GM11168 (cell line): ENCODE results near the gene STX10.

ENCODE experiments used
- in situ Hi-C: fragments of 300-500 bp; cut with MboI; formaldehyde crosslinking; loops from one replicate; pipeline ENCODE4 v1.12.0; 2022; ENCODE audit warnings: low sequenced_read_pairs; ENCODE audit not compliant: unreplicated experiment

STX10 gene

DNA sequence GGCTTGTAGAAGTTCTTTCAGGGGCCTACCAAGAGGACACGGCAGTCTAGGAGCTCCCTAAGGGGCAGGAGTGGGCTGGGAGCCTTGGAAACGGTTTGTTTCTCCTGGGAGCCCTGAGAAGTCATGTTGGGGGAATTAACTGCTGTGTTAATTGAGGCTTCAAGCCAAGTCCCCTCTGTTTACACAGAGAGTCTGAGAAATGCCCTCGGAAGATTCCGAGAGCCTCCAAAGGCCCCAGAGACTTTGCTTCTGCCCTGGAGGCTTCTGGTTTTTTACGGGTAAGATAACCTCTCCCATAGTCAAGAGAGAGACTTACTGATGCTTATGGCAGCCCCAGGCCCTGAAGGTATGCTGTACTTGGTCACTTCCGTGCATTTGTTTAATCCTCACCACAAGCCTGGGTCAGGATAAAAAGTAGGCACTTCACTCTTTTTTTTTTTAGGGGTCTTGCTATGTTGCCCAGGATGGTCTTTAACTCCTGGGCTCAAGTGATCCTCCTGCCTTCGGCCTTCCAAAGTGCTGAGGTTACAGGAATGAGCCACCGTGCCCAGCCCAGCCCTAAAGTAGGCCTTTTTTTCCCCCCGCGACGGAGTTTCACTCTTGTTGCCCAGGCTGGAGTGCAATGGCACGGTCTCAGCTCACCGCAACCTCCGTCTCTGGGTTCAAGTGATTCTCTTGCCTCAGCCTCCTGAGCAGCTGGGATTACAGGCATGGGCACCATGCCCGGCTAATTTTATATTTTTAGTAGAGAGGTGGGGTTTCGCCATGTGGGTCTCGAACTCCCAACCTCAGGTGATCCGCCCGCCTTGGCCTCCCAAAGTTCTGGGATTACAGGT is 15.2 kb upstream of the STX10 start:
- in situ Hi-C loops, result no loop called here

DNA sequence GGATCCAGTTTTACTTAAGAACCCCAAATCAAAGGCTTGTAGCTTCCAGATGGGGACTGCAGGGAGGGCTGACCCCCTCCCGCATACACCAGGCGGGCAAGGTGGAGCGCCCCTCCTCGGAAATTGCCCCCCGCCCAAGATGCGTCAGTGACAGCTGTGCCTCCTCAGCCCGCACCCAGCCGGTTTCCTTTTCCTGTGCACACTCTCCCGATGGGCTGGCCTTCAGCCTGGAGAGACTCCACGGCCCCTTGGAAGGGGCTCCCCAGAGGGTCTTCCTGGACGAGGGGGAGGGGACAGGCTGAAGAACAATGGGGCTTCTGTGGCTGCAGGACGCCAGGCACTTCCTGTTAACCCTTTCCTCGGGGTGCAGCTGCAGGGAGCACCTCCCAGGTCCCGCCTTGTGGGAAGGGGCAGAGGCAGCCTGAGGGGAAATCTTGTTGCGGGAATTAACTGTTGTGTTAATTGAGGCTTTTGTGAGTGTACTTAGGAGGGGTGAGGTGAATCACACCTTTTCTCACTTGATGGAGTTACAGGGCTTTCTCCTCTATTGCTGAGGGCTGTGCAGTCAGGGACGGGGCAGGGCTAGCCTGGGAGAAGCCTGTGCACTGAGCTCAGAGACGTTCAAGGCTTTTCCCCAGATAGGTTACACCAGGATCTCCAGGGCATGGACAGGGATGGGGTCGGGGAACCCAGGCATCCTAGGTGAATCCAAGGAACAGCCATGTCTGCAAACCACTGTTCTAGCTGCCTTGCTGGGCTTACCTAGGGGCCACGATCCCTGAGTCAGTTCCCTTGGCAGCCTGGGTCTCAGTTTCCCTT is 14.4 kb upstream of the STX10 start:
- in situ Hi-C loops, result no loop called here

DNA sequence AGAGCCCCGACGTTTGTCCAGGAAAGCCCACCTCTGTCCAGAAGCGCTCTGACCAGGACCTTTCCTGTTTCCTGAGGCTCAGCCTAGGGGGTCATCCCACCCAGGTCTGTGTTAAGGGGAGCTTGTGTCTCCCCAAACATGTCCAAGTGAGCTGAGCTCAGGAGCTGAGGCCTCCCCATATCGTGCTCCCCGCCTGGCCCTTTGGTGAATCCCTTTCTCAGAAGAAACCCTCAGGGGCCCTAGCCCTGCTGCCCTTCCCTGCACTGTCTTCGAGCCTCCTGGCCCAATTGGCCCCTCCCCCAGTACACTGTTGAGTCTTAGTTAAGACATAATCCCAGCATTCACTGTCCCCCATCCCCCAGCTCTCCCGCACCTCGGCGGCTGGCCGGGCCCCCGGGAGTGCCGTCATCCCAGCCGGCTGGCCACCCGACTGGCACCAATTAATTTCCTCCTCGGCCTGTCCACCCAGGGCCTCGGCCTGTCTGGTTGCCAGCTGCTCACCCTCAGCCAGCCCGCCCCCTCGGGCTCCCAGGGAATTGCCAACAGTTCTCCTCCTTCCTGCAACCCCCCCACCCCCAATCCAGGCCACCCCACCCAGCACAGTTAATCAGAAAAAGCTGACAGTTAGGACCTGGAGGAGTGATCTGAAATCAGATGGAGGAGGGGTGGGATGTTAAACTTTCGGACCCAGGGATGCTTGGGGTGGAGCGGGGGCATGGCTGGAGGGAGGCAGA is 13.6 kb upstream of the STX10 start:
- in situ Hi-C loops, result no loop called here

DNA sequence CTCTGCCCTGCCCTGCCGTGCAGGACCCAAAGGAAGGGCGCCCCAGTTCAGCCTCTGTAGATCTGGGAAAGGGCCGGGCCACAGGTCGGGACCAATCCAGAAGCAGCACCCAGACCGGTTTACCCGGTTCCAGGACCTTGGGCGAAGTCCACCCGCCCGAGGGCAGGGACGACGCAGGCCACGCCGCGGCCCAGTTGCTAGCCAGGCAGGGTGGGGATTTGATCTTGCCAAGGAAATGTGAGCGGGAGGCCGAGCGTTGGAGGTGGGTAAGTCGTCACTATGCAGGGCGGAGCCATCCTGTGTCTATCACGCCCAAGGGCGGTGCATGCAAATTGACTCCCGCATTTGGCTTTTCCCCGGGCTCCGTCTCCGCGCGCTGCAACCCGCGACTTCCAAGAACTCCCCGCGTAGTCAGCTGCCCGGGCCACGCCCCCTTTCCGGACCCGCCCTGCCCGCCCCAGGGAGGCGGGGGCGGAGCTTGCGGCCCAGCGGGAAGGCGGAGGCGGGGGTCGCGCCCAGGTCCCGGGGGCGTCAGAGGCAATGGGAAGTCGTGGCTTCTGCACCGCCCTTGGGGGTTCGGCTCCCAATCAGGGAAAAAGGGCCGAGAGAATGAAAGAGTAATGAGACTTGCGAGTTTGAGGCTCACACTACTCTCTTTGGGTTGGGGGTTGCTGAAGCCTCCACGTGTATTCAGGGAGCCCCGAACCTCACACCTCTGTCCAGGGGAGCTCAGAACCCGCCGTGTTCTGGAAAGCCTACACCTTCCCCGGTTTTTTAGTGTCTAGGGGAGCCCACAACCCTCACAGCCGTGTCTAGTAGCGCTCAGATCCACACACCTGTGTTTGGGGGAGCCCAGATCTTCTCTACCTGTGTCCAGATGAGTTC is 12.8 kb upstream of the STX10 start:
- in situ Hi-C loops, result no loop called here

DNA sequence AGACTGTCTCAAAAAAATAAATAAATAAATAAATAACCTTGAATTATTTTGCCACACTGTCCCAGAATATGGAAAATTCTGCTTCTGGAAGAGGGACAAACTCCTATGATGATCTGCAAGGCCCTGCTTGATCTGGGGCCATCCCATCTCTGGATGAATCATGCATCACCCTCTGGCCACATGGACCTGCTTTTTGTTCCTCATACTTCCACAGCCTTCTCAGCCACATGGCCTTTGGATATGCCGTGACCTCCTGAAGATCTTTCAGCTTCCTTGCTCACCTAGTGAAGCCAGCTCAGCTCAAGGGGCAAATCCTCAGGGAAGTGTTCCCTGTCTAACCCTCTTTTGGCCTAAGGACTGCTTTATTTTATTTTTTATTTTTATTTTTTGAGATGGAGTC is 10.4 kb upstream of the STX10 start:
- in situ Hi-C loops, result no loop called here

DNA sequence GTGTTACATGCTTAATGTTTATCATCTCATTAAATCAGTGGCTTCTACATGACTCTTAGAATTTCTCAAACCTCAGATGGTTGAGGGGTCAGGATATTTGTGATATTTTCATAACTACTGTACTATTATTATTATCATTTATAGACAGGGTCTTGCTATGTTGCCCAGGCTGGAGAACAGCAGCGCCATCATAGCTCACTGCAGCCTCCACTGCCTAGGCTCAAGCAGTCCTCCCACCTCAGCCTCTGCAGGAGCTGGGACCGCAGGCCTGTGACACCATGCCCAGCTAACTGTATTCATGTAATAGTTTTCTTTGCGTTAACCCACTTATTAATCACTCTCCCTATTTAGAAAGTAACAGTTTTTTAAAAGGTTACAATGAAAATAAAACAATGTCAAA is 9.5 kb upstream of the STX10 start:
- in situ Hi-C loops, result no loop called here

DNA sequence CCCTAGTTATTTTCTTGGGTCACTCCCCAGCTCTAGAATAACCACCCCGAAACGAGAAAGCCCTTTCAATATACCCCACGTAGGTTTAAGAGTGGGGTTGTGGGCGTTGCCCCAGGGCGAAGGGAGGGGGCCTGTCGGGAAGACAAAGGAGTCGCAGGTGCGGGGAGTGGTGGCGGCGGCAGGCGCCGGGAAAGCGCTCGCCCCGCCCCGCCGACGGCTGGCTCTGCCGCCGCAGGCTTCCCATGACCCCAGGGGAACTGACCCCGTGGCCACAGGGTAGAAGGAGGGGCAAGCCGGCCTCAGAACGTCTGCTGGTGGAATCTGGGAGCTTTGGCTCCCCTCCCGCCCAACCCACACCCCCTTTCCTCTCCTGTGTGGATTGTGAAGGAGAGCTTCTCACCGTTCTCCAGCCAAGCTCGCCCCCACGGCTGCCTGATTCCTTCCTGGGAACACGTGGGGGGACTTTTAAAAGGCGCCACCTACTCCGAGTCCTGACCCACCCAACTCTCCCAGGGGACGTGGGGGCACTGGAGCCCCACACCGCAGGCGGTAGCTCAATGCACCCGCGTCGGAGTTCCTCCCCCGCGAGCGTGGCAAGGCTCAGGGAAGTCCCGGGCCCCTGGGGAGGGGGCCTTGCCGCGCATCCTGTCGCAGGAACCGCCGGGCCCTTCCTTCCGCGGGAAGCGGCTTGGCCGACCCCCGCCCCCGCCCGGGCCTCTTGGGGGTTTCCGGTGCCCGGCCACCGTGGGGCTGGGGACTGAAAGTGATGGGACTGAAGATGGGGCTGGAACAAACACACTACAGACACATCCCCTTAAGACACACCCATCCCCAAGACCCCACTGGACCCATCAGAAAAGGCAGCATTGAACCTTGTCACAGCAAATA is 5.5 kb upstream of the STX10 start:
- in situ Hi-C loops, result no loop called here

DNA sequence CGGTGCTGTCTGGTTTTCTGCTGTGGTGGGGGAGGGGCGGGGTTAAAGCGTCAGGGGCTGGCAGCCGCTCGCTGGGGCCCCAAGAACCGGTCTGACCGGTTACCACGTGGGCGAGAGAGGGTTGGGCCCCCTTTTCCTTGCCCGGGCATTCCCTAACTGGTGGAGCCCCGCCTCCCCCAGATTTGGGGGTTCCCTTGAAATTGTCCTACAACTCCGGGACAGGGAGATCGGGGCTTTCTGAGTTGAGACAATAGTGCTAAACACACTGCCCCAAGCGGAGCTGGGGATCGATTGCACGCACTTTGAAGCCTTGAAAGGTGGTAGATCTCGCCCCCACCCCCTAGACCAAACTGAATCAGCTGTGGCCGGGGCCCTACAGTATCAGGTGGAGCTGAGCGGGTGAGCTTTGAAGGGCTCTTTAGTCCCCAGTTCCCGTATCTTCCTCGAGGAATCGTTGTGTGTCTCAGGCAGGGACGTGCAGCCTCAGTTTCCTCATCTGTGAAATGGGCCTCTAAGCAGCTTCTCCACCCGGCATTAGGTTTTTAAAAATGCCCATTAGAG is 4.8 kb upstream of the STX10 start:
- in situ Hi-C loops, result no loop called here

DNA sequence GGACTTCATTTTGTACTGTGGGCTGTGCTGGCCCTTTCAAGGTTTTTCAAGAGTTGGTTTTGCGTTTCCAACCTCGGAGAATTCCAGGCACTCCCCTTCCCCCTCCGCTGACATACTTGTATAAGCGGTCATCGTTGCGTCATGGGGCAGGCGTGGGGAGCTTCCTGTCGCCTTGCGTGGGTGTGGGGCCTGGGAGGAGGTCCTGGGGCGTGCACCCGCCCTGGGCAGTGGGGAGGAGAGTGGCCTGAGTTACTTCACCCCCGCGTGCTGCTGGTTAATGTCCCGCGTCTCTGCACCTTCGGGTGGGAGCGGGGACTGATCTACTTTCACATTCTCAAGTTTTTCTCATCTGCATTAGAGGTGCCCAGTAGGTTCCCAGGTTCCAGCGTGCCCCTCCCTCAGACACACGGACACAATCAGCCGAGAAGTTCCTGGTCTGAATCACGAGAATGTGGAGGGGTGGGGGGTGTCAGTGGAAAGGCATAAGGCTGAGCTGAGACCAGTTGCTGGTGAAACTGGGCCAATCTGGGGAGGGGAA is 4.1 kb upstream of the STX10 start:
- in situ Hi-C loops, result no loop called here

DNA sequence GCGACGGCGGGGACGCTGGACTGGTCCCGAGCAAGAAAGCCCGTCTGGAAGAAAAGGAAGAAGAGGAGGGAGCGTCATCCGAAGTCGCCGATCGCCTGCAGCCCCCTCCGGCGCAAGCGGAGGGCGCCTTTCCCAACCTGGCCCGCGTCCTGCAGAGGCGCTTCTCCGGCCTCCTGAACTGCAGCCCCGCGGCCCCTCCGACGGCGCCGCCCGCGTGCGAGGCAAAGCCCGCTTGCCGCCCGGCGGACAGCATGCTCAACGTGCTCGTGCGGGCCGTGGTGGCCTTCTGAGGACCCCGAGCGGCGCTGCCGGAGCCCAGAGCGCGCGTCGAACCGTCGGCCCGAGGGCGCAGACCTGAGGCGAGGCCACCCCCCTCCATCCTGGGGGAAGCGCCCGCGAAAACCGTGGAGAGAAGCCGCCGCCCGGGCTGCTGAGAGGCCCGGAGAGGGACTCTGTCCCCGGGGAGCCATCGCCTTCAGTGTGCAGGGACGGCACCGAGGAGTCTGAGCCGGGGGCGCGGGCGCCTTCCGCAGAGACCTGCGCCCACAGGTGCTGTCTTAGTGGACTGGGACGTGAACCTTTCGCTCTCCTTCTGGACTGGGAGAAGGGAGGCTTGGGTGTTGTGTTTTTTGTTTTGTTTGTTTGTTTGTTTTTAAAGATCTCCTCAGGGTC is 3.5 kb upstream of the STX10 start:
- in situ Hi-C loops, result no loop called here

DNA sequence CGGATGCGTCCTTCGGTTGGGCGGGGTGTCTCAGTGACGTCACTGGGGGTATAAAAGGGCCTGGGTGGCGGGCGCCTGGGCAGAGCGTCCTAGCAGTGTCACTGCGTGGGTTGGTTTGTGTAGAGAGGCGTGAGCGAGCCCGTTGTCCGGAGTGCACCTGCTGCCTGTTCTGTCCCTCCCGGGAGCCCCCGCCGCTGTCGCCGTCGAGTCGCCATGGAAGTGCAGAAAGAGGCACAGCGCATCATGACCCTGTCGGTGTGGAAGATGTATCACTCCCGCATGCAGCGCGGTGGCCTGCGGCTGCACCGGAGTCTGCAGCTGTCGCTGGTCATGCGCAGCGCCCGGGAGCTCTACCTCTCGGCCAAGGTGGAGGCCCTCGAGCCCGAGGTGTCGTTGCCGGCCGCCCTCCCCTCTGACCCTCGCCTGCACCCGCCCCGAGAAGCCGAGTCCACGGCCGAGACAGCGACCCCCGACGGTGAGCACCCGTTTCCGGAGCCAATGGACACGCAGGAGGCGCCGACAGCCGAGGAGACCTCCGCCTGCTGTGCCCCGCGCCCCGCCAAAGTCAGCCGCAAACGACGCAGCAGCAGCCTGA is 2.9 kb upstream of the STX10 start:
- in situ Hi-C loops, result no loop called here

DNA sequence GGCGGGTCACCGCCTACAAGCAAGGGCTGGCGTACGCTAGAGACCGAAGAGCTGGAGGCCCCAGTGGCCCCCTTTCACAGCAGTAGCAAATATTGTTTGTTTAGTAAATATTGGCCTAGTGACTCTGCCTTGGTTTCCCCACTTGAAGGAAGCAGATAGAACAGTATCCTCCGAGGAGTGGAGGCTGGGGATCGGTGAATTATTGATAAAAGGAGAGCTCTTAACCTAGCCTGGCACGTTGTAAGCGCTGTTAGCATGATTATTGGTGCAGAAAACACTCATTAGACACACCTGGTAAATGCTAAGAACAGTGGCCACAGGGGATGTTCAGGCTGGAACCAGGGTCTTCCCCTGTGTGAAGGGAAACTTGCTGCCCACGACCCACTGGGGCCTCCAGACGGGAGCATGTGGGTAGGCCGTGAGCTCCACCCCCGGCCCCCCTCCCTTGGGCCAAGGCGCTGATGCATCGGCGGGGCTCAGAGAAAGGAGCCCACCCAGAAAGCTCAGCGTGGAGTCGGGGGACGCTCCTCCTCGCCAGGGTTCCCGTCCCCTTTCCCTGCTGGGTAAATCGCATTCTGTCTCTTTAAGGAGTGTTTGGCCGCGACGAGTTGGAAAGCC is 2.3 kb upstream of the STX10 start:
- in situ Hi-C loops, result no loop called here

DNA sequence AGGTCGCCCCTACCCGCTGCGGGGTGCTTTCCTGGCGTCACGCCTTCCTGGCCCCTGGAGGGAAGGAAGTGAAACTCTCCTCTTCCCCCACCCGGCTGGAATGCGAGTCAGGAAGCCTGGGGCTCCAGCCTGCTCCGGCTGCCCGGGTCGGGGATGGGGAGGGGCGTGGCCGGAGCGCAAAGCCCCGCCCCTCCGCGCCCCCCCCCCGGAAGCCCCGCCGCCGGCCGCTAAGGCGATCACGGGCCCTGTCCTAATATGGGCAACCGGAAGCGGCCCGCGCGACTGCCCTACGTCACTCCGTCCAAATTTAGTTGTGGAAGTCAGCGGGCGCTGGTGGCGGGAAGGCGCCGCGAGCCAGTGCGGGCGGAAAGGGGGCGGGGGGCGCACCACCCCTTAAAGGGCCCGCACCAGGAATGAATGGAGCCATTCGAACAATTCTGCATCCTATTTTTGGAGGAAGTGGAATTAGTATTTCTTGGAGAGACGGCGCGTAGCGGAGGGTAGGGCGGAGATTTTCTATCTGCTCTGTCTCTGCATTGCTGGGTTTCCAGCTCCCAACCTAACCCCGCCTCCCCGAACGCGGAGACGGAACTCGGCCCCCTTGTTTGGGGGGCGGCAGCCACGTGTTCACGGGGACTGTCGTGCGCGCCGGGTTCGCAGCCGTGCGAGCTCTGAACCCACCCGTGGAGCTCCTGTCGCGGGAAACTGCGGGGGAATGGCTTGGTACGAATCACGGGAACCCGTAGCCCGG is 1.6 kb upstream of the STX10 start:
- in situ Hi-C loops, result no loop called here

DNA sequence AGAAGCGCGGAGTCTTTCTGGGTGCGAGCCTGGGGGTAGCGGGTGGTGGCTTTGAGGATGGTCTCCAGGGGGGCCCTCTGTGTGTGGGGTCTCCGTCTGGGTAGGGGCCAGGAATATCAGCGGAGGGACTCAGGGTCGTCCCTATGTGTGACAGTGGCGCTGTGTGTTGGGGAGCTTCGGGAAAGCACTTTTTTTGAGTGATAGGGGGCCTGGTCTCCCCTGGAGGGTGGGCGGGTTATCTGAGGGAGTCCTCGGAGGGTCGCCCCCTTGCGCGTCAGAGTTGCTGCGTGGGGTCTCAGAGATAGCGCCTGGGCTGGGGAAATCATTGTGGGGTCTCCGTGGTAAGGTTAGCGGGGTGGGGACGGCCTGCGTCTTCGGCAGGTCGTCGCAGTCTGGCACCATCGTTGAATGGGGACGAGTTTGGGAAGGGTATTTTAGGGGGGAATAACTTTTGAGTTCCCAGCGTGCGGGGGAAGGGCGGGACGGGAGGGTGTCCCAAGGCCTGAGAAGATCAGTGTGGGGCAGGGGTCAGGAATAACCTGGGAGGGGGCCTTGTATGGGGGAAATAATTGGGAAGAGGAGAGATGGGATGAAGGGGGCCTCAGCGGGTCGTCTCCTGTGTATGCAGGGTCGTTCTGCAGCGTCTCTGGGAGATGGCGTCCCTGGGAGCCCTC is 893 bp upstream of the STX10 start:
- in situ Hi-C loops, result no loop called here

DNA sequence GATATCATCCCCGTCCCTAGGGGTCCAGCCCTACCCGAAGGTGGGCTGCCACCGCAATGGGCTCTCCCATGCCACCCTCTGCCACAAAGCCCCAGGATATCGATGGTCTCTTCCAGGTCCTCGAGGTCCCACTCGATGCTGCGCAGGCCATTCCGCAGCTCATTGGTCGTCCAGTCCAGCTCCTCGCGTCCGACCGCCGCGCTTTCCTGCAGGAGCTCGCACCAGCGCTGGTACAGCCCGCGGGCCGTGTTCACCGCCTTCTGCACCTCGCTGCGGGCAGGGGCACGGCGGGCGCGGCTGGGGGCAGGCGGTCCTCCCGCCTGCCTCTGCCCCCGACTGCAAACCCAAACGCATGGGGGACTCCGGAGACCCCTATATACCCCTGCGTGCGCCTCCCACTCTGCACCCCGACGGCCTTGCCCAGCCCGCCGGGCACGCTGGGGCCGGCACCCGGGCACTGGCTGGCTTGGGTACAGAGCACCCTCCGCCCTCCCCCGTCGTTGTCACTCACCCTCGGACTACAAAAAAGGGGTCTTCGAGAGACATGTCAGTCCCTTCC is 468 bp downstream of the STX10 start:
- in situ Hi-C loops, result no loop called here
